Stomach (tissue), 4 donors: Measurements from ENCODE around the gene NUP210.

Experiments
- CTCF ChIP-seq, 7 experiments: fragments of 450-650 bp in 4 of 7; fragments of 200-600 bp in 3 of 7; sonication (generic) in 3 of 7; IDR thresholded peaks; one replicate each; pipeline ENCODE4 v1.5.1; 2016 to 2019; ENCODE audit warnings: antibody characterized with exemption in 7 of 7, control low read depth in 2 of 7, mild to moderate bottlenecking in 1 of 7
- POLR2A ChIP-seq, 4 donors: fragments of 450-650 bp; IDR thresholded peaks; one replicate each; pipeline ENCODE4 v1.6.1; 2016; ENCODE audit warnings: antibody characterized with exemption in 4 of 4, control low read depth in 2 of 4, mild to moderate bottlenecking in 1 of 4, moderate library complexity in 1 of 4
- POLR2AphosphoS5 ChIP-seq, 3 donors: sonication (generic); formaldehyde crosslinking; IDR thresholded peaks; one replicate each; pipeline ENCODE4 v1.6.1; 2016; ENCODE audit warnings: antibody characterized with exemption in 3 of 3

- TF ChIP-seq POLR2A (IDR thresholded peaks at IDR 0.05): no peak
- TF ChIP-seq CTCF (IDR thresholded peaks at IDR 0.05): no peak
- TF ChIP-seq POLR2AphosphoS5 (IDR thresholded peaks at IDR 0.05): no peak
These were observed 44.7 kb downstream of the NUP210 start for GRCh38 chr3:13375464-13375863.
